Esophagus squamous epithelium (tissue), 4 donors: ENCODE measurements around the gene DHPS.

Experiments used
- CTCF ChIP-seq, 6 experiments: fragments of 450-650 bp in 4 of 6; fragments of 200-600 bp in 2 of 6; sonication (generic) in 2 of 6; IDR thresholded peaks; one replicate each; pipeline ENCODE4 v1.5.1; 2016 to 2019; ENCODE audit warnings: antibody characterized with exemption in 6 of 6, mild to moderate bottlenecking in 4 of 6, moderate library complexity in 4 of 6
- POLR2A ChIP-seq, 4 donors: fragments of 450-650 bp; IDR thresholded peaks; one replicate each; pipeline ENCODE4 v1.6.1; 2017; ENCODE audit warnings: antibody characterized with exemption in 4 of 4, mild to moderate bottlenecking in 4 of 4, moderate library complexity in 3 of 4

GRCh38 chr19:12657966-12658365 lies 23.7 kb downstream of the DHPS start:
- TF ChIP-seq CTCF (IDR thresholded peaks at IDR 0.05) (no peak), POLR2A (IDR thresholded peaks at IDR 0.05) (no peak)
